ENCODE data around the gene TTC27. TPM values are rescaled to one million over a fixed set of nuclear protein-coding genes. Genes with fewer than 3 reads are reported as not detected.

The TTC27 gene
- total and polyA plus RNA-seq, 2 of the 13 experiments (the other 11 are each of a cell fraction or from before 2014, with no cell fraction given): 26.7 to 44.7 TPM

- no peak for ATAC-seq
- no peak for TF ChIP-seq ETV6 (CRISPR knock-in tag; conservative IDR thresholded peaks at IDR 0.05)
- TF ChIP-seq HDAC6 (IDR thresholded peaks at IDR 0.05; ENCODE audit: low read depth, low read length): no peak
- no peak for TF ChIP-seq ZNF354B (CRISPR knock-in tag; IDR thresholded peaks at IDR 0.05)
- no peak for TF ChIP-seq ZNF331 (CRISPR knock-in tag; IDR thresholded peaks at IDR 0.05)
- no peak for TF ChIP-seq MXD4 (CRISPR knock-in tag; IDR thresholded peaks at IDR 0.05)
- TF ChIP-seq ZUFSP (CRISPR knock-in tag; IDR thresholded peaks at IDR 0.05; ENCODE audit: borderline replicate concordance): no peak
- TF ChIP-seq TERF1 (CRISPR knock-in tag; IDR thresholded peaks at IDR 0.05): no peak
- TF ChIP-seq SKIL (CRISPR knock-in tag; IDR thresholded peaks at IDR 0.05; ENCODE audit: borderline replicate concordance): no peak
- TF ChIP-seq SMAD9 (CRISPR knock-in tag; IDR thresholded peaks at IDR 0.05): no peak
- no peak for TF ChIP-seq ZNF562 (CRISPR knock-in tag; IDR thresholded peaks at IDR 0.05; ENCODE audit: borderline replicate concordance)
- no peak for TF ChIP-seq RXRB (CRISPR knock-in tag; IDR thresholded peaks at IDR 0.05; ENCODE audit: borderline replicate concordance)
- no peak for TF ChIP-seq ZNF644 (CRISPR knock-in tag; IDR thresholded peaks at IDR 0.05; ENCODE audit: low read depth)
- FAIRE-seq: no peak
- no peak for DNase-seq (ENCODE audit: low spot score)
- Histone ChIP-seq H3K79me2 (ENCODE audit: insufficient read depth, low read length) (no peaks in the 10 kb centered on the region), H3K9ac (ENCODE audit: insufficient read depth, low read depth, low read length) (no peak overlapping the region), H3K27ac (ENCODE audit: extremely low read length, insufficient read depth, low read length) (no peak overlapping the region), H3K36me3 (replicated peaks in 1 of 2; ENCODE audit: control insufficient read depth in 1 of 2, insufficient read depth in 2 of 2, low read length in 2 of 2) (peaks cover 0 to 9% of the 10 kb centered on the region in 2 experiments; a peak in 2 of 5 replicates), H3K4me1 (ENCODE audit: insufficient read depth, low read length) (no peaks in the 10 kb centered on the region), H3K27me3 (ENCODE audit: control insufficient read depth in 1 of 2, insufficient read depth in 2 of 2, low read length in 2 of 2) (no peaks in the 10 kb centered on the region), H2AFZ (ENCODE audit: low read length) (no peak overlapping the region), H3K4me3 (replicated peaks in 1 of 3; ENCODE audit: insufficient read depth in 1 of 3, low read depth in 2 of 3, low read length in 3 of 3) (no peak overlapping the region), H3K4me2 (ENCODE audit: low read depth, low read length) (no peak overlapping the region), H4K20me1 (ENCODE audit: insufficient read depth, low read length) (no peaks in the 10 kb centered on the region), H3K9me3 (ENCODE audit: low read length) (no peaks in the 10 kb centered on the region)
- no TSS peak for BruUV-seq (replicated peaks)
- ChIA-PET CTCF (ENCODE audit: low intra/inter-chr PET ratio, low total read pairs) (no interaction called here), POLR2A (no interaction called here)
- intact Hi-C loops (cut with micrococcal nuclease; ENCODE audit: unreplicated experiment): no loop called here
- in situ Hi-C loops (cut with HindIII; ENCODE audit: extremely low pct_ligation_motif_present, low pct_unique_long_range_greater_than_20kb): no loop called here
These were observed 60.7 kb downstream of the TTC27 start for GRCh38 chr2:32688541-32688940.

Measured in HepG2 (cell line).